Bronchial epithelial cell (primary cell): ENCODE results near the gene WDR82. TPM values are rescaled to one million over a fixed set of nuclear protein-coding genes. Genes with fewer than 3 reads are reported as not detected.

Source experiments
- DNase-seq: peaks from one replicate; pipeline ENCODE4 v3.0.0-alpha.2; 2010; ENCODE audit warnings: low read depth
- FAIRE-seq: peaks from 2 replicates; lab custom pipeline; 2011; peaks lifted over from hg19 to GRCh38; lab: Jason Lieb, UNC
- H3K27me3 ChIP-seq: 2 replicates; pipeline ENCODE4 v1.5.1; 2011; ENCODE audit warnings: low read length; ENCODE audit not compliant: control insufficient read depth, insufficient read depth
- H3K36me3 ChIP-seq: 2 replicates; pipeline ENCODE4 v1.5.1; 2011; ENCODE audit warnings: low read length; ENCODE audit not compliant: control insufficient read depth, insufficient read depth
- H3K4me3 ChIP-seq: 2 replicates; pipeline ENCODE4 v1.5.1; 2011; ENCODE audit warnings: mild to moderate bottlenecking, low read depth, low read length, control low read depth
- total RNA-seq: library from RNA; depleted of rRNA; stranded (reverse); fragments of >200 nt; gene quantifications from 2 replicates; pipeline ENCODE4 v1.2.1, GENCODE V29; 2014
- TF ChIP-seq, protein P1 (sequence below): IDR thresholded peaks from 2 replicates; pipeline ENCODE4 v1.5.1; 2011; ENCODE audit warnings: mild to moderate bottlenecking, moderate library complexity, low read length, control low read depth, inconsistent platforms; ENCODE audit not compliant: insufficient read depth, severe bottlenecking

The WDR82 gene
- total RNA-seq, 1 donor from 2014 or later, result 61.3 TPM

- FAIRE-seq, result no peak
- TF ChIP-seq, protein P1, sequence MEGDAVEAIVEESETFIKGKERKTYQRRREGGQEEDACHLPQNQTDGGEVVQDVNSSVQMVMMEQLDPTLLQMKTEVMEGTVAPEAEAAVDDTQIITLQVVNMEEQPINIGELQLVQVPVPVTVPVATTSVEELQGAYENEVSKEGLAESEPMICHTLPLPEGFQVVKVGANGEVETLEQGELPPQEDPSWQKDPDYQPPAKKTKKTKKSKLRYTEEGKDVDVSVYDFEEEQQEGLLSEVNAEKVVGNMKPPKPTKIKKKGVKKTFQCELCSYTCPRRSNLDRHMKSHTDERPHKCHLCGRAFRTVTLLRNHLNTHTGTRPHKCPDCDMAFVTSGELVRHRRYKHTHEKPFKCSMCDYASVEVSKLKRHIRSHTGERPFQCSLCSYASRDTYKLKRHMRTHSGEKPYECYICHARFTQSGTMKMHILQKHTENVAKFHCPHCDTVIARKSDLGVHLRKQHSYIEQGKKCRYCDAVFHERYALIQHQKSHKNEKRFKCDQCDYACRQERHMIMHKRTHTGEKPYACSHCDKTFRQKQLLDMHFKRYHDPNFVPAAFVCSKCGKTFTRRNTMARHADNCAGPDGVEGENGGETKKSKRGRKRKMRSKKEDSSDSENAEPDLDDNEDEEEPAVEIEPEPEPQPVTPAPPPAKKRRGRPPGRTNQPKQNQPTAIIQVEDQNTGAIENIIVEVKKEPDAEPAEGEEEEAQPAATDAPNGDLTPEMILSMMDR, result no peak
- Histone ChIP-seq H3K36me3 (peaks cover 32% of the 10 kb centered on the region), H3K4me3 (no peak overlapping the region), H3K27me3 (no peaks in the 10 kb centered on the region)
- no peak for DNase-seq
Observed at GRCh38 chr3:52262447-52262846, 16.0 kb downstream of the WDR82 start.

- DNase-seq, result no peak
- H3K27me3 ChIP-seq, result no peaks in the 10 kb centered on the region
- H3K4me3 ChIP-seq, result no peak overlapping the region
- TF ChIP-seq, protein P1, result no peak
- peaks cover 31% of the 10 kb centered on the region for H3K36me3 ChIP-seq
- FAIRE-seq, result no peak
Observed at GRCh38 chr3:52259448-52259847, 19.0 kb downstream of the WDR82 start.

- FAIRE-seq (no peak), DNase-seq (no peak)
- Histone ChIP-seq H3K4me3 (no peak overlapping the region), H3K27me3 (no peaks in the 10 kb centered on the region), H3K36me3 (peaks cover 31% of the 10 kb centered on the region)
- TF ChIP-seq, protein P1, result no peak
Observed at GRCh38 chr3:52259035-52259434, 19.4 kb downstream of the WDR82 start.

- FAIRE-seq, result no peak
- DNase-seq, result no peak
- H3K36me3 ChIP-seq, result peaks cover 28% of the 10 kb centered on the region
- H3K4me3 ChIP-seq, result no peak overlapping the region
- no peaks in the 10 kb centered on the region for H3K27me3 ChIP-seq
- TF ChIP-seq, protein P1, result no peak
Observed at GRCh38 chr3:52257911-52258310, 20.5 kb downstream of the WDR82 start.

DNA sequence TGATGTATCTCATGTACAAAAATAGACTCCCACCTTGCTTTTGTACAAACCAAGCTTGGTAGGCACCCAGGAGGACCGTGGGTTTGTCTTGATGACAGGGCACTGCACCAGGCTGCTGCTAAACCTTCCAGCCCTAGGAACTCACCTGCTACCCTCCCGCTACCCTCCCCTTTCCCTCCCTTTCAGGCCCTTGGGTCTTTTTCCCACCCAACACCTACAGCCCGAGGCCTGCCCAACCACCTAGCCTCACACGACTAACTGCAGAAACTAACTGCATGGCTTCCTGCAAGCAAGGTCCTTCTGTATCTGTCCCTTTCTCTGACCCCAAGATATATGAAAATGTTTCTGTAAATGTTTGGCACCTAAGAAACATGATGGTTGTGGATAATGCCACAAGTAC lies 21.8 kb downstream of the WDR82 start:
- H3K36me3 ChIP-seq, result peaks cover 24% of the 10 kb centered on the region
- FAIRE-seq, result no peak

More for the DNA sequence above, 21.8 kb downstream of the WDR82 start:
- DNase-seq, result no peak
- no peak overlapping the region for H3K4me3 ChIP-seq
- no peaks in the 10 kb centered on the region for H3K27me3 ChIP-seq
- TF ChIP-seq, protein P1, result no peak
